ENCODE data around the gene PSME3IP1.

- TF ChIP-seq CTCF (IDR thresholded peaks at IDR 0.05), result no peak
- no peak for TF ChIP-seq POLR2A (IDR thresholded peaks at IDR 0.05)
These were observed 4.3 kb upstream of the PSME3IP1 start for GRCh38 chr16:57190136-57190535.

Measured in body of pancreas (tissue), 4 donors.